HG03521 (cell line): Measurements from ENCODE around the gene SLC23A2.
"Not testable (repeated sequence)": the region's sequence is repeated elsewhere in the genome, so short reads cannot be mapped to it uniquely, and the experiment has no call there.

Experiments used
- ATAC-seq: cut with Tn5 transposase; IDR thresholded peaks from one replicate; pipeline ENCODE4 v1.9.1; 2021; ENCODE audit warnings: mild to moderate bottlenecking, moderate library complexity; ENCODE audit not compliant: unreplicated experiment

SLC23A2 gene

GRCh38 chr20:5001174-5002076 is at the start of gene SLC23A2:
Gene SLC23A2, minus strand, starts transcription at chr20:5001510. Its CDS starts 68,948 bp downstream, at chr20:4932562.
- ATAC-seq: peak; percentile 47

- no peak for ATAC-seq
Observed at GRCh38 chr20:5046656-5047339, 45.5 kb upstream of the SLC23A2 start.

GRCh38 chr20:5045906-5046305 is 44.6 kb upstream of the SLC23A2 start:
- no peak for ATAC-seq

- ATAC-seq: no peak
Observed at GRCh38 chr20:5044075-5044620, 42.8 kb upstream of the SLC23A2 start.

DNA sequence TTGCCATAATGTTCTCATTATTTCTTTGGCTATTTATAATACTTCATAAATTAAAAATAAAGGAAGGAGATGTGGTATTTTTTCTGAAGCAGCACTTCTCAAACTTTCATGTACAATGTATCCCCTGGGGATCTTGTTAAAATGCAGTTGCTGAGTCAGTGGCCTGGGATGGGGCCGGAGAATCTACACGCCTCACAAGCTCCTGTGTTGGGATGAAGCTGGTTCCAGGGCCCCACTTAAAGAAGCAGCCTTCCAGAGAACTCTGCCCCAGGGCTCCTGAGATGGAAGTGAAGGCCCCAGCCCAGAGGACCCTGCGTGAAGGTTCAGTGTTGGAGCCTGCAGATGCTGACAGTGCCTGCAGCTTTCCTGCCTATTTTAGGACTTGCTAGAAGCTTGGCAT is 40.1 kb upstream of the SLC23A2 start:
- ATAC-seq: no peak

- ATAC-seq: no peak
Observed at GRCh38 chr20:5040345-5040744, 39.0 kb upstream of the SLC23A2 start.

GRCh38 chr20:5039889-5040288 is 38.6 kb upstream of the SLC23A2 start:
- no peak for ATAC-seq

DNA sequence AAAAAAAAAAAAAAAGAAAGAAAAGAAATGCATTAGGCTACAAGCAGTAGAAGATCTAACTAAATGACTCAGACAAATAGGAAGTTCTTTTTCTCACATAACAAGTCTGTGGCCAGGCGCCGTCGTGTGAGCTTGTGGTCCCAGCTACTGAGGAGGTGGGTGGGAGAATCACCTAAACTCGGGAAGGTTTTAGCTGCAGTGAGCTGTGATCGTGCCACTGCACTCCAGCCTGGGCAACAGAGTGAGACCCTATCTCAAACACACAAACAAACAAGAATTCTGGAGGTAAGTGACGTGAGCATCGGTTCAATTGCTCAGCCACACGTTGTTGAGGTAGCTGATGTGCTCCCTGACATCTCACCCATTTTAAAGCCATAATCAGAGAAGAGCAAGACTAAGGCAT is 37.9 kb upstream of the SLC23A2 start:
- no peak for ATAC-seq

- ATAC-seq: no peak
Observed at GRCh38 chr20:5036828-5037227, 35.5 kb upstream of the SLC23A2 start.

DNA sequence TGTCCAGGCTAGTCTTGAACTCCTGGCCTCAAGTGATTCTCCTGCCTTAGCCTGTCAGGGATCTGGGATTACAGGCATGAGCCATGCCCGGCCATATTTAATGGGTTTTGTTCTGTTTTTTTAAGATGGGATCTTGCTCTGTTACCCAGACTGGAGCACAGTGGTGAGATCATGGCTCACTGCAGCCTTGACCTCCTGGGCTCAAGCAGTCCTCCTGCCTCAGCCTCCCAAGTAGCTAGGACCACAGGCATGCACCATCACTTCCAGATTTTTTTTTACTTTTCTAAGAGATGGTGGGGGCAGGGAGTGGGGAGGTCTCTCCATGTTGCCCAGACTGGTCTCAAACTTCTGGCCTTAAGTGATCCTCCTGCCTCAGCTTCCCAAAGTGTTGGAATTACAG is 34.2 kb upstream of the SLC23A2 start:
- ATAC-seq: not testable (repeated sequence)

- ATAC-seq: no peak
Observed at GRCh38 chr20:5033566-5033965, 32.3 kb upstream of the SLC23A2 start.

DNA sequence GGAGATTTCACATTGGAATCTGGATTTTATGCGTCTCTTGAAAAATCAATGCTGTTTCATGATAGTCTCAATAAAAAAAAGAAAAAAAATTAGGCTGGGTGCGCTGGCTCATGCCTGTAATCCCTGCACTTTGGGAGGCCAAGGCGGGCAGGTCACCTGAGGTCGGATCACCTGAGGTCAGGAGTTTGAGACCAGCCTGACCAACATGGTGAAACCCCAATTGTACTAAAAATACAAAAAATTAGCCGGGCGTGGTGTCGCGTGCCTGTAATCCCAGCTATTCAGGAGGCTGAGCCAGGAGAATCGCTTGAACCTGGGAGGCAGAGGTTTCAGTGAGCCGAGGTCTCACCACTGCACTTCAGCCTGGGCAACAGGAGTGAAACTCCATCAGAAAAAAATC is 30.4 kb upstream of the SLC23A2 start:
- not testable (repeated sequence) for ATAC-seq

DNA sequence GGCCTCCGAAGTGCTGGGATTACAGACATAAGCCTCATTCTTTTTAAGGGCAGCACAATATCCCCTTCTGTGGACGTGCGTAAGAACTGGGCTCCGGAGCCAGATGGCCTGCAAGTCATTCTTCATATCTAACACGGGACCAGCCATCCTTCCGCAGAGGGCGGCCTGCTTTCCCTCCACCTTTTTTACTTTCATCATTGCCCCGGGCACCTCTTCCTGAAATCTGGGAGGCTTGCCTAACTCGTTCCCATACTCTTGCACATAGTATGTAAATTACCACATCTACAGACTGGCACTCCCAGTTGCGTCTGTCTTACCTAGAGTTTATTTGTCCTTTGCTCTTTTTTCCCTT is 29.9 kb upstream of the SLC23A2 start:
- no peak for ATAC-seq

DNA sequence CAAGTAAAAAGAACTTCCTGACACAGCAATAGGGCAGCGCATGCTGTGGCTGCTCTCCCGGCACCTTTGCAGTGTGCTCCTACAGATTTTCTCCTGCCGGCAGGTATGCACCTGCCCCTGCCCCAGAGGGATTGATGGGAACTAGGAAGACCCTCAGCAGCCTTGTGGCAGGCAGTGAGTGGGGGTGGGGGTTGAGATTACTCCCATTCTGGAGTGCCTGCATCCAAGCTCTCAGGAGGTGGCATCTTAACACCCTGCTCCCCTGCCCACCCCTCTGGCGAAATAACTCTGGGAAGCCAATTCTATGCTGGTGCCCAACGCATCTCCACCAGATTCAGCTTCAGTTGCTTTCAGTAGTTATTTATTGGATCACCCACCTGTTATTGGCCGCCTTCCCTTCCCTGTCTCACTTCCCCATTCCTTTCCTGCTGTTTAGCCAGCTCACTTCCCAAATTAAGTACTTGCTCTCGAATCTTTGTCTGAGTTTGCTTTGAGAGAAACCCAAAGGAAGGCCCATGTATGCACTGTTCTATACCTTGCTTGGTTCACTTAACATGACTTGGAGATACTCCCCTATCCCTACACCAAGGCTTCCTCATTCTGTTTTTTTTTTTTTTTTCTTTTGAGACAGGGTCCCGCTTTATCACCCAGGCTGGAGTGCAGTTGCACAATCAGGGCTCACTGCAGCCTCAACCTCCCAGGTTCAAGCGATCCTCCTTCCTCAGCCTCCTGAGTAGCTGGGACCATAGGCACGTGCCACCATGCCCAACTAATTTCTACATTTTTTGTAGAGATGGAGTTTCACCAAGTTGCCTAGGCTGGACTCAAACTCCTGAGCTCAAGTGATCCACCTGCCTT is 29.3 kb upstream of the SLC23A2 start:
- ATAC-seq: no peak

DNA sequence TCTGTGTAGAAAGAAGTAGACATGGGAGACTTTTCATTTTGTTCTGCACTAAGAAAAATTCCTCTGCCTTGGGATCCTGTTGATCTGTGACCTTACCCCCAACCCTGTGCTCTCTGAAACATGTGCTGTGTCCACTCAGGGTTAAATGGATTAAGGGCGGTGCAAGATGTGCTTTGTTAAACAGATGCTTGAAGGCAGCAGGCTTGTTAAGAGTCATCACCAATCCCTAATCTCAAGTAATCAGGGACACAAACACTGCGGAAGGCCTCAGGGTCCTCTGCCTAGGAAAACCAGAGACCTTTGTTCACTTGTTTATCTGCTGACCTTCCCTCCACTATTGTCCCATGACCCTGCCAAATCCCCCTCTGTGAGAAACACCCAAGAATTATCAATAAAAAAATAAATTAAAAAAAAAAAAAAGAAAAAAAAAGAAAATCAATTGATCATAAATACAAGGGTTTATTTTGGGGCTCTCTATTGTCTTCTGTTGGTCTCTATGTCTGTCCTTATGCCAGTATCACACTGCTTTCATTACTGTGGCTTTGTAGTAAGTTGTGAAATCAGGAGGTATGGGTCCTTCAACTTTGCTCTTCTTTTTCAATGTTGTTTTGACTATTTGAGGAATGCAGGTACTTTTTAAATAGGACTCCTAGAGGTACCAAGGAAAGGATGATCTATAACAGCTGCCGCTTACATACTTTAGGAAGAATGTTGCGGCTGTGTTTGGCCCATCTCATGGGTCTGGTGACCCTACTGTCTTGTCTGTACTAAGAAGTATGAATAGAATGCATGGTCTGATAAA is 27.1 kb upstream of the SLC23A2 start:
- not testable (repeated sequence) for ATAC-seq

GRCh38 chr20:5024982-5025381 is 23.7 kb upstream of the SLC23A2 start:
- ATAC-seq: no peak

DNA sequence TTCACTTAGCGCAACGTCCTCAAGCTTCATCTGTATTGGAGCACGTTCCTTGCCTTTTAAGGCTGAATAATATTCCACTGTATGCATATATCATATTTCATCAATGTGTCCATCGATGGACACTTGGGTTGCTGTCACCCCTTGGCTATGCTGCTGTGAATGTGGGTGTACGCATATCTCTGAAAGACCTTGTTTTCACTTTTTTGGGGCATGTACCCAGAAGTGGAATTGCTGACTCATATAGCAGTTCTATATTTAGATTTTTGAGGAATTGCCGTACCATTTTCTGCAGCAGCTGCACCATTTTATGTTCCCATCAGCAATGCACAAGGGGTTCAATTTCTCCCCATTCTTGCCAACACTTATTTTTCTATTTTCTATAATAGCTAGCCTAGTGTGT is 22.8 kb upstream of the SLC23A2 start:
- ATAC-seq: no peak

DNA sequence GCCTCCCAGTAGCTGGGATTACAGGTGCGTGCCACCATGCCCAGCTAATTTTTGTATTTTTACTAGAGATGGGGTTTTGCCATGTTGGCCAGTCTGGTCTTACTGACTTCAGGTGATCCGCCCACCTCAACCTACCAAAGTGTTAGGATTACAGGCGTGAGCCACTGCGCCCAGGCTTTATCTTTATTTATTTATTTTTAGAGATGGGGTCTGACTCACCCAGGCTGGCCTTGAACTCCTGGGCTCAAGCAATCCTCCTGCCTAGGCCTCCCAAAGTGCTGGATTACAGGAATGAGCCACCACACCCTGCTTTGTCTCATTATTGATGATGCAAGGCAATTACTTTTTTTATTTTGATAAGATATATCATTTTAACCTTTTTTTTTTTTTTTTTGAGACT is 21.9 kb upstream of the SLC23A2 start:
- ATAC-seq: not testable (repeated sequence)

GRCh38 chr20:5020760-5021159 is 19.4 kb upstream of the SLC23A2 start:
- no peak for ATAC-seq
